Measurements from ENCODE around the gene MYL2.
A peak's percentile ranks its signal among the peaks of the same experiment; 100 is the strongest.

Gene MYL2

GRCh38 chr12:110930348-110931314, 10.3 kb upstream of the MYL2 start:
- no peak for DNase-seq

DNA sequence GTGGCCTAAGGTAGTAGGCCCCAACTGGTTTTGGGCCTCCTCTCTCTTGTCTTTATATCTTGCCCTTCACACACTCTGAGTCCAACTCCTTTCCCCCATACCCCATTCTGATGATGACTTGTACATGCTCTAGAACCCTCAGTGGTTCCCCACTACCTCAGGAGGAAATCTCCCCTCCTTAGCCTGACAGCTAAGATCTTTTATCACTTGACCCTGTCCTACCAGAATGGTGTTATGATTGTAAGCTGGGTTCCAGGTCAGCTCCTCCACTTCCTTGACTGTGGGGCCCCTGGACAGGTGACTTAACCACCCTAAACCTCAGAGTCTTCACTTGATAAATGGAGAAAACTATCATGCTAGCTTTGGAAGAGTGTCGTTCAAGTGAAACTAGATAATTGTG, 9.4 kb upstream of the MYL2 start:
- no peak for DNase-seq

DNA sequence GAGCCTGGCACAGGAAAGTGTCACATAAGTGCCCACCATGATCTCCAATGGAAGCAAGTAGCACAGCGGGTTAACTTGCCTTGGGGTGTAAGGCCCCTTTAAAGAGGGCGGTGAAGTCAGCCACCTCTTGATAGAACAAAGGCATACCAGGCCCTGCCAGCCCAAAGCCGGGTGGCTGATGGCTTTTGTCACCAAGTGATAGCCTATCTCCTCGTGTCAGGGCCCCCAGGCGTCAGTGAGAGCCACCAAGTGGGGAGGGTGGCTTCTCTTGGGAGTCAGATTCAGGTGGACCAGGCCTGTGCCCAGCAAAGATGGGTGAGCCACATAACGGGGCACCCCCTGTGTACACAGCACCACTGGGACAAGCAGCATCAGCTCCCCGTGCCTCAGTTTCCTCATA, 8.3 kb upstream of the MYL2 start:
- DNase-seq = no peak

- DNase-seq = no peak
These were observed 7.2 kb upstream of the MYL2 start for GRCh38 chr12:110927546-110927945.

GRCh38 chr12:110923692-110924334, 3.4 kb upstream of the MYL2 start:
- no peak for DNase-seq

DNA sequence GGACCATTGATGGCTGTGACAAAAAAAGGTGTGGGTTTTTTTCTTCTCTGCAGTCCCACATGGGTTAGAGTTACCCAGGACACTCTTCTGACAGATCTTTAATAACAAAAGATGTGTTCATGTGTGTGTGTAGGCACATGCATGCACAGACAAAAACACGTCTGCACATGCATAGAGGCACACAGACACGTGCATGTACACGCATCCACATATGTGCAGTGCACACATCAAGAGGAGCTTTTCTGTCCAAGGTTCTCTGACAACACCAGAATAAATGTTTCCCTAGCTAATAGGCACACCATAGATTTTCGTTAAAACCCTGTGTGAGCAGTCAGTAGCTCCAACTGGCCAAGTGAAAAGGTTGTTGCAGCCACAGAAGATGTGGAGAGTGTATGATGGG, 2.8 kb upstream of the MYL2 start:
- DNase-seq = no peak

- DNase-seq = no peak
These were observed 2.3 kb upstream of the MYL2 start for GRCh38 chr12:110922652-110923051.

GRCh38 chr12:110921262-110921661, 883 bp upstream of the MYL2 start:
- DNase-seq = peak in 1 of 58 donors; percentile 1

- no peak for DNase-seq
These were observed 659 bp downstream of the MYL2 start for GRCh38 chr12:110919720-110920119.

GRCh38 chr12:110917961-110918360, 2.4 kb downstream of the MYL2 start:
- DNase-seq = no peak

- no peak for DNase-seq
These were observed 2.9 kb downstream of the MYL2 start for GRCh38 chr12:110917467-110917866.

- no peak for DNase-seq
These were observed 4.0 kb downstream of the MYL2 start for GRCh38 chr12:110916295-110916875.

DNA sequence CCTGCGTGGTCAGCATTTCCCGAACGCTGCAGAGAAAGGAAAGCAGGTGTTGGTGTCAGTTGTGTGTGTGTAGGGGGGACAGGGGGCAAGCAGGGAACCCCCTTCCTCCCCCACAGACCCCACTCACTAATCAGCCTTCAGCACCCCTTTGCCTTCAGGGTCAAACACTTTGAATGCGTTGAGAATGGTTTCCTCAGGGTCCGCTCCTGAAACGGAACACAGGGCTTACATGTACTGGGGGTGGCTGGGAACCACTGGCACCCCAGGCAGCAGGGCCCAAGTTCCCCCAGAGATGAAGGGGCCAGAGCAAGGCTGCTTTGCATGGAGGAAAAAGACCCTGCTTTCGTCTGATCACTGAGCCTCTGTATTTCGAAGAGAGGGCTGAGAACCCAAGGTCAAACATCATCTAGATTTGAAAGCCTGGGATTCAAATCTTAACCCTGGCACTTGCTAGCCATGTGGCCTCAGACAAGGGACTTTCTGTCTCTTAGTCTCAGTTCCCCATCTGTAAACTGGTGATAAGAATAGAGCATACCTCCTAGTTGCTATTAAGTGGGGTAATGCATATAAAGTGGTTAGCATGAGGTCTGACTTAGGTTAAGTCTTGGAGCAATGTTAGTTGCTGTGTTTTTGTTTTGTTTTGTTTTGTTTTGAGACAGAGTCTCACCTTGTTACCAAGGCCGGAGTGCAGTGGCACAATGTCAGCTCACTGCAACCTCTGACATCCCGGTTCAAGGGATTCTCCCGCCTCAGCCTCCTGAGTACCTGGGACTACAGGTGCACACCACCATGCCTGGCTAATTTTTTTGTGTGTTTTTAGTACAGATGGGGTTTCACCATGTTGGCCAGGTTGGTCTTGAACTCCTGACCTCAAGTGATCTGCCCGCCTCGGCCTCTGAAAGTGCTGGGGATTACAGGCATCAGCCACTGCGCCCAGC, 7.0 kb downstream of the MYL2 start:
- no peak for DNase-seq

DNA sequence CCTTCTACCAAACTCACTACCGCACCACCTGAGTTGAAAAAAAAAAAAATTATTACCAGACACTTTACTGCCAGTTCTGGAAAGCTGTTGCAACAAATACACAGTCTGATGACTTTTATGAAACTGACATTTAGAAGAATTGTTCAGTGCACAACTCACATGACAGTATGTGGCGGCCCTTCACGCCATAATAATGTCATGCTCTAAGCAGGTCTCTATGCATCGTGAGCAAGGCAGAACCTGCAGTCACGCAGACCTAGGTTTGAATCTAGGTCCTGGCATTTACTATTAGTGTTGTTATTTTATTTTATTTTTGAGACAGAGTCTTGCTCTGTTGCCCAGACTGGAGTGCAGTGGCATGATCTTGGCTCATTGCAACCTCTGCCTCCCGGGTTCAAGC, 8.1 kb downstream of the MYL2 start:
- no peak for DNase-seq

DNA sequence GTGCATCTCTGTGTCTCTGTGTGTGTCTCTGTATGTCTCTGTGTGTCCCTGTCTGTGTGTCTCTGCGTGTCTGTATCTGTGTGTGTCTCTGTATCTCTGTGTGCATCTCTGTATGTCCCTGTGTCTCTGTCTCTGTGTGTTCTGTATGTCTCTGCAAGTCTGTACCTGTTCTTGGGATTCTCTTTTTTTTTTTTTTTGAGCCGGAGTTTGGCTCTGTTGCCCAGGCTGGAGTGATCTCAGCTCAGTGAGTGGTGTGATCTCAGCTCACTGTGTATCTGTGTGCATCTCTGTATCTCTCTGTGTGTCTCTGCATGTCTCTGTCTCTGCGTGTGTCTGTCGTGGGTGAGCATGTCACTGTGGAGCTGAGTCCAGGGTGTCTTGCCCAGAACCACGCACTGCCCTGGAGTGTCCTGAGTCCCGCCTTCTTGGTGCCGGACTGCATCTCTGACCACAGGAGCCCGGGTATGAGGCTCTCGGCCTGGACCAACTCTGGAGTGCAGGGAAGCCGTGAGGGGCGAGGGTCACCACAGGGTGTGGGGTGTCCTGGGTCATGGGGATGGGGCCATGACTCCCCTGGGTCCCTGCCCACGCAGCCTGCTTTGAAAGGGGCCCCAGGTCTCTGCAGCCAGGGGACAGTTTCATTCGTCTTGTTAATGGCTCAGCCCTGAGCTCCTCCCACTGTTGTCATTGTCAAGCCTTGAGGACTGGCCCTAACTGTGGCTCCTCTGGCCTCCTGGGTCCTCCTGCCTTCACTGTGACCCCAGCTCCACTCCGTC, 11.8 kb downstream of the MYL2 start:
- no peak for DNase-seq

DNA sequence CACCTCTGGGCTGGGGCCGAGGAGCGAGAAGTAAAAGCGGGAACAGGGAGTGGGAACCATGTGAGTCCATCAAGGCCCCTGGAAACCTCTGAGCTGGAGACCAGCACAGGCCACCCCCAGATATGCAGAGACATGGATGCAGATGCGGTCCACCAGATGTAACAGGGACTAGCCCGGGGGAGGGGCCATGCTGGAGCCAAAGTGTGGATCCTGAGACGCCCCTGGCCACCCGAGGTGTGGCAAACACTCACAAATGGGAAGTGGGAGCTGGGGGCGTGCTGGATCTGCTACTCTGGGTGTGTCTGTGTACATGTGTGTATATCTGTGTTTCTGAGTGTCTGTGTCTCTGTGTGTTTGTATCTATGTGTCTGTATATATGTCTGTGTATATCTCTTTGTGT, 12.8 kb downstream of the MYL2 start:
- DNase-seq = no peak

DNA sequence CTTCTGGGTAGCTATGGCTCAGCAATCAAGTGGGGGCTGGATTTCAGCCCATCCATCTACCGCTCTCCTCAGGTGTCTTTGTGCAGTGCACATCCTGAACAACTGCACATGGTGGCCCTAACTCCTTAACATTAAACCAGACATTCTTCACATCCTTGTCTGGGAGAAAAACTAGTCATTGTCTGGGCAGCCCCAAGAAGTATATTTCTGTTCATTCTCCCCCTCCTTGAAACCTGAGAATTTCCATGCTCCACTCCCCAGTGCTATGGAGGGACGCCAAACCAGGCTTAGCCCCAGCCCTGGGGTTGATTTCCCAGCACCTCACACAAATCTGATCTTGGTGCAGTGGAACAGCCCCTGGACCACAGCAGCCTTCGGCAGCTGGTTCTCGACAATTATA, 13.4 kb downstream of the MYL2 start:
- no peak for DNase-seq

GRCh38 chr12:110906516-110906915, 13.9 kb downstream of the MYL2 start:
- DNase-seq = no peak

DNA sequence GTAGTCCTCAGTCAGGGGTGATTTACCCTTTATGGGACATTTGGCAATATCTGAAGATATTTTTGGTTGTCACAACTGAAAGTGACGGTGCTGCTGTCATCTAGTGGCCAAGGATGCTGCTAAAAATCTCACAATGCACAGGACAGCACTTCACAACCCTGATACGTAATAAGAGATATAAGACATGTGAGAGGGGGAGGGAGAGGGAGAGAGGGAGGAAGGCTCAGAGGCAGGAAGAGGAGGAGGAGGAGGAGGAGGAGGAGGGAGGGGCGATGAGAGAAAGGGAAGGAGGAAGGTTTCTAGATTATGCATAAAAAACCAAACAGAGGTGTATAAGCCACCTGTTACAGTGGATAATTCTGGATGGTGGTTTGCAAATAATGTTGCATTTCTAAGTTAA, 14.3 kb downstream of the MYL2 start:
- DNase-seq = no peak

DNA sequence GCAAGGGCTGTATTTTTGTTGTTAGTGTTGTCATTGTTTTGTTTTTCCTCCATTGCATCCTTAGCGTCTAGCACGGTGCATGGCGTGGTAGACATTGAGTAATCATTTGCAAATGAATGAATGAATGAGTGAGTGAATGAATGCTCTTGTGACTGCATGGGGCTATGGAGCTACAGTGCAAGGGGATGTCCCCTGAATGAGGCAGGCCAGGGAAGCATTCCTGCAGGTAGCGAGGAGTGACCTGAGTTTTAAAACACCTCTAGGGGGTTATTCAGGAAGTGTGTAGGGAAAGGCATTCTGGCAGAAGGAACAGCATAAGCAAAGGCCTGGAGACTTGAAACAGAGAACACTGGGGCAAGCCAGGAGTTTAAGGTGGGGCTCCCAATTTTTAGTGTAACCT, 16.9 kb downstream of the MYL2 start:
- no peak for DNase-seq

DNA sequence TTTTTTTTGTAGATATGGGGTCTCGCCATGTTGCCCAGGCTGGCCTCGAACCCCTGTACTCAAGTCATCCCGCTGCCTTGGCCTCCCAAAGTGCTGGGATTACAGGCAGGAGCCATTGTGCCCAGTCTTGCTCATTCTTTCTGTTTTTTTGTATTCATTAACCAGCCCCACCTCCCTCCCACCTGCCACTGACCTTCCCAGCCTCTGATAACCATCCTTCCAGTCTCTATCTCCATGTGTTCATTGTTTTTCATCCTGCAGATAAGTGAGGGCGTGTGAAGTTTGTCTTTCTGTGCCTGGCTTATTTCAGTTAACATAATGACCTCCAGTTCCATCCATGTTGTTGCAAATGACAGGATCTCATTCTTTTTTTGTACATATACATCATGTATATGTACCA, 19.0 kb downstream of the MYL2 start:
- DNase-seq = no peak
